ENCODE measurements around the gene TSPAN1.
A peak's percentile ranks its signal among the peaks of the same experiment; 100 is the strongest.

TSPAN1 gene

DNA sequence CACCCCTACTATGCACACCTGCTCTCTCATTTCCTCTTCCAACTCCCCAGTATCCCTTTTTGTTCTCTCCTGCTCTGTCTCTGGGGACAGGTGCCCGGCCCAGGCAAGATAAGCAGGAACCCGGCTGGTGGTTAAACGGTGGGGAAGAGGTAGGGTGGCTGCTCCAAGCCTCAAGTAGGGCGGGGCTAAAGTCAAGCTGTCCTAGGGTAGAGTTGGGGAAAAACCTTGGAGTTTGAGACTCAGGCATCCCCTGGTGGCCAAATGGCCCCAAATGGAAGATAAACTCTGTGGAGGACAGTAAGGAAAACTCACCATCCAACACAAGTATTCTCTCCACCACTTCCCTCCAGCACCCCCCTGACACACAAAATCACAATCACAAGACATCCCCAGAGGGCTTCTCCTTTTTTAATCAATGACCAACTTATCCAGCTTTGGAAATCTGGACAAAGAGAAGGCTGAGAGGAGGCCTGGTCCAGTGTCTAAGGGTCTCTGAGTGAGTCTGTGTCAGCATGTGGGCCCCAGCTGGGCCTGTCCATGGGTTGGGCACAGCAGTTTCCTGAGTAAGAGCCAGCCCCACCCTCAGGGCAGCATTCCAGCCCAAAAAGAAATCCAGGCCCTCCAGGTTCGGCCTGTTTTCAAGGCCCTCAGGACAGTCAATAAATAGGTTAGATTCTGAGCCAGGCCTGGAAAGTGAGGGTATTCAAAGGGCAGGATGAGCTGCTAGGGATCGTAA lies 13.6 kb downstream of the TSPAN1 start:
- DNase-seq: peak; percentile 19

- DNase-seq: no peak
Observed at GRCh38 chr1:46190539-46190938, 15.7 kb downstream of the TSPAN1 start.

DNA sequence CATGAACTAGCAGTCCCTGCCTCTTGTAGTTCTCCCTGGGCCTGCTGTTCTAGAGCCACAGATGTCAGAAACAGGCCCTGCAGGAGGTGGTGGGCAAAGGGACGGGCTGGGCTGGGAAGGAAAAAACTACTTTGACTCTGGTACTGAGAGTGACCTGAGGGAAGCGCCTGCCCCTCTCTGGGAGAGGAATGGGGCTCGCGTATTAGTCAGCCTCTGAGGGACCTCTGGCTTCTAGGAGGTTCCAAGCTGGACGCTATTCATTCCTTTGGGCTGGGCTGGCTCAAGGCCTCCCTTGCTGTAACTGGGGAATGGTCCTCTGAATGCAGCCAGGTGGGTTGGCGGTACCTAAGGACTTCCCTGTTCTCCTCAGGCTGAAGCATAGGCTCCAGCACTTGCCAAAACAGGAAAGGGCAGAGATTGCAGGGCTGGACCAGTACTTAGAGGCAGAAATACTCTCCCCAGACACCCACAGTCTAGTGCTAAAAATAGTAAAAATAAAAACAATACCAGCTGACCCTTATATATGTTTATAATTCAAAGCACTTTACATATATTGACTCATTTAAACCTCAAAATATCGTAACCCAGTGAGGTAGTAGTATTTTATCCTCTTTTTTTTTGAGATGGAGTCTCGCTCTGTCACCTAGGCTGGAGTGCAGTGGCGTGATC lies 16.3 kb downstream of the TSPAN1 start:
- no peak for DNase-seq

DNA sequence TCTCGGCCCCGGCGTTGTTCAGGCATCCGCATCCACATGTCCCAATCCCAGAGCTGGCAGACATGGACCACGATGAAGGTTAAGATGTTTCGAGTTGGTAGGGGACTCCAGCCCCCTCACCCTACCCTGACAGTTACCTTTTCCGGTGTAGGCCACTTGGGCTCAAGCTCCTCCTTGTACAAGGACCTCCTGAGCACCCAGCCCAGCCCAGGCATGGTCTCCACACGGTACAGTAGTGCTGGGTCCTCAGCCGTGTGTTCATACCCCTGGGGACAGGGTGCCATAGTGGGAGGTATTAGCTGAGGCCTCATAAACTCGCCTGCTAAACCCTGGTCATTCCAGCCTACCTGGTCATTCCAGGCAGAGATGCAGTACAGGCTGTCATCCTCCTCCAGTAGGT lies 17.3 kb downstream of the TSPAN1 start:
- DNase-seq: no peak

GRCh38 chr1:46193285-46193684 lies 18.4 kb downstream of the TSPAN1 start:
- DNase-seq: no peak

- no peak for DNase-seq
Observed at GRCh38 chr1:46193984-46194570, 19.2 kb downstream of the TSPAN1 start.

DNA sequence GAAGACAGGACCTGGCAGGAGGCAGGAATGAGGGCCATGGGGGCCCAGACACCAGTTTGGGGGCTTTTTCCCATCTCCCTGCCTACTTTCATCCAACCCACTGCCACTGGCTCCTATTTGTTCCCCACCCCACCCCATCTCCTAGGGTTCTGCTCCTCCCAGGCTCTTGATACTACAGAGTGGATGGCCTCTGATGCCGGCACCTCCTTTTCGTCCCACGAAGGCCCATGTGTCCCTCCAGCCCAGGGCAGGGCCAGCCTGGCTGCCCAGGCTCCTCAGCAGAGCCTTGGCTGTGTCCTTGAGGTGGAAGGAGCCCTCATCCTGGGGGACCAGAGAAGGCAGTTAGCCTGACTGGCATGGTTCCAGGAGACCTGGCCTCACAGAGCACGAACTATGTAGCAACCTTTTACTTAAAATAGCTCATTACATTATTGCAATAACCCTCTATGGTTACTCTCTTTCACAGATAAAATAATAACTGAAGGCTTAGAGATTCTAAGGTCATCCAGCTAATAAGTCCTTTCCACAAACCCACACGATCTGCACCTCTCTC lies 19.8 kb downstream of the TSPAN1 start:
- DNase-seq: no peak

DNA sequence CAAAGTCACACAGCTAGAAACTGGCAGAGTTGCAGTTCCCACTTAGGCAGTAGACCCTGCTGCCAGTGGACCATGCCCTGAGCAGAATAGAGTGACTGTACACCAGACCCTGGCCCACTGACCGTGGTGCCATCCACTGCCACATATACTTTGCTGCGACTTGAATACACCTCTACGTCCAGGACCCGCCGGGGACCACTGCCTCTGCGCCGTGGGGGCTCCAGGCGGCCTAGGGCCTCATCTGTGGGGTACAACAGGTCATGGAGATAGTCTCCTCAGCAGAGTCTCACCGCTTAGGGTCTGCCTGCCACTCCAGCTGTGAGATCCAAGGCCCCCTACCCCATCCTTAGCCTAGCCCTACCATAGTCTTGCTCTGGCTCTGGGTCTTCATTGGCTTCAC lies 21.7 kb downstream of the TSPAN1 start:
- DNase-seq: no peak

DNA sequence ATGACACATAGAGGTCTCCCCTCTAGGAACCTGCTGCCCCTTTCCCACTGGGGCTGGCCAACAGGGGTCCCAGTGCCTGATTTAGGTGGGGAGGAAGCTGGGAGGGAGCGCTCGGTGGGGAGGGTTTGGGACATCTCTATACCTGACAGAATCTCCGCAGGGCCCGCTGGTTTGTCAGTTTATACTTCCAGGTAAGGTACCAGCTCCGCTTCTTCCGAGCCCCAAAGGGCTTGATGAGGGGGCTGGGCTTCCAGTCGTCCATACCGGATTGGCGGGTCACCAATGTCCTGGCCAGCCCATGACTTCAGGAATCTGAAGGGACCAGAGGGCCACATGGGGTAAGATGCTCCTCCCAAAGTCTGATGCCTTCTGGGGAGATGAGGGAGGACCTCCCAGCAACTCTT lies 22.7 kb downstream of the TSPAN1 start:
- DNase-seq: no peak

DNA sequence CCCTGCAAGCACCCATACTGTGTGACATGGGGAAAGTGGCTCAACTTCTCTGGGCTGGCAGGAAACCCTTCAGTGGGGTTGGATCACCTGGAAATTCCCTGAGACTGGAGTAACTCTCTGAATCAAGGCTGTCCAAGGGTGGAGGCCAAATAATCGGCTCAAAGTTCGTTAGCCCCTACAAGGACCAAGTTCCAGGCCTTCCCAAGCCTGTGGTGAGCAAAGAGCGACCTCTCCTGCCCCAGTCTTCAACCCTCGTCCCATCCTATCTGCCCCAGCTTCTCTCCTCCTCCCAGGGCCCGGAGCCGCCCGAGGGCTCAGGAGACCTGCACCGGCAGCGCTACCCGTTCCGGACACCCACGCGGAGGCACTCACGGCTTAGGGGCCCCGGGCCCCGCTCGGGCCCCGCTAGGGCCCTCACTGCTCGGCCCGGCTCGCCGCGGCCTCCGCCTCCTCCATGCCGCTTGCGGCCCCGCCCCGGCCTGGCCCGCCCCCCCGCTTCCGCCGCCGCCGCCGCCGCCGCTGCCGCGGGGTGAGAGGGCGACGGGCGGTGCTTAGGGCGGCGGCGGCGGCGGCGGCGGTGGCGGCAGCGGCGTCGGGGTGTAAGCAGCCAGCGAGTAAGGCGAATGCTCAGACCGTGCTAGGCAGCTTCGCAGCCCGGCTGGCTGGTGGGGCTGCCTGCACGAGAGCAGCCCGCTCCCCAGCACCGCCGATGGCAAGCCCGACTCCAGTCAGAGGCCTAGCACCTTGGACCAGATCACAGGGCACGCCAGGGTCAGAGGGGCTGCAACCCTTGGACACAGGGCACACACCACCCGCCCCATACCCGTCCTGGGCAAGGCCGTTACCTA lies 23.3 kb downstream of the TSPAN1 start, which contains the start of gene POMGNT1:
Gene POMGNT1 (minus strand): TSS at position 471 of the 848 bp plus-strand sequence. CDS start 613 bp downstream, outside the sequence.
- peak; percentile 55 for DNase-seq

- DNase-seq: no peak
Observed at GRCh38 chr1:46199233-46199749, 24.4 kb downstream of the TSPAN1 start.

- no peak for DNase-seq
Observed at GRCh38 chr1:46203738-46204405, 29.0 kb downstream of the TSPAN1 start.

- peak; percentile 48 for DNase-seq
Observed at GRCh38 chr1:46204406-46204742, 29.5 kb downstream of the TSPAN1 start.

- DNase-seq: no peak
Observed at GRCh38 chr1:46205141-46205540, 30.3 kb downstream of the TSPAN1 start.

GRCh38 chr1:46205791-46206190 lies 30.9 kb downstream of the TSPAN1 start:
- no peak for DNase-seq

GRCh38 chr1:46206399-46206798 lies 31.5 kb downstream of the TSPAN1 start:
- no peak for DNase-seq

DNA sequence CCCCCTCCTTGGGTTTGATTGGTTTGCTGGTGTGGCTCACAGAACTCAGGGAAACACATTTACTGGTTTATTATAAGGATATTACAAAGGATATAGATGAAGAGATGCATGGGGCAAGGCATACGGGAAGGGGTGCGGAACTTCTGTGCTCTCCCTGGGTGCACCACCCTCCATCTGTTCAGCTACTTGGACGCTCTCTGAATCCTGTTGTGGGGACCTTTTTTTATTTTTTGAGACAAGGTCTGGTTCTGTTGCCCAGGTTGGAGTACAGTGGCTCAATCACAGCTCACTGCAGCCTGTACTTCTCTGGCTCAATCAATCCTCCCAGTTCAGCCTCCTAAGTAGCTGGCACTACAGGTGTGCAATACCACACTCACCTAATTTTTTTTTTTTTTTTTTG lies 35.7 kb downstream of the TSPAN1 start:
- peak; percentile 49 for DNase-seq

DNA sequence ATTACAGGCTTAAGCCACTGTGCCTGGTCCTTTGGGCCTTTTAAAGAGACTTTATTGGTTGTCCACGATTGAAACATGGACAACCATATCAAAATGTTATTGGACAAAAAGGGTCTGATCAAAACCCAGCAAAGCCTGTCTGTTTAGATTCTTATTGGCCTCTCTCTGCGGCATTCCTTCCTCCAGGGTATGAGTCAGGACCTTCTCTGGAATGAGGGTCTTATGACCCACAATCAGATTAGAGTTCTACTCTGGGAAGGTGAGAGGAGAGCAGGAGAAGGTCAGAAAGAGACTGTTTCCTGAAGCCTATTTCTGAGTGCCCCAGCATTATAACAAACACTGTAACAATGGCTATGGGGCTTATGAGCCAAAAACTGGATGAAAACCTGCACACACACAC lies 36.2 kb downstream of the TSPAN1 start:
- DNase-seq: no peak

- no peak for DNase-seq
Observed at GRCh38 chr1:46215504-46215903, 40.6 kb downstream of the TSPAN1 start.

DNA sequence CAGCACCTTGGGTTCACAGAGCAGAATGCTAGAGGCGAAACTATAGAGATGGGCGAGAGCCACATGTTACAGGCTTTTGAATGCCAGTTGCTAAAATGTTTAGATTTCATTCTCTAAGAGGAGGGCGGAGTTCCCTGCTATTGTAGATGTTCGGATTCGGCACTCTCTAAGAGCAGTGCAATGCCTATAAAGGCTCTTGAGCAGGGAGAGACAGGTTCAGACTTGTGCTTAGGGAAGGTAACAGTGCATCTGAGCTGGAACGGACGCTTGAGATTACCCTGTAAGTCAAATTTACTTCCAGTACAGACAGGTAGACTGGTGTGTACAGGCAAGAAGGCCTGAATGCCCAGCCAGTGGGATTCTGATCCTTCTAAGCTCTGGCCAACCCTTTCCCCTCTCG lies 43.6 kb downstream of the TSPAN1 start:
- peak; percentile 78 for DNase-seq

DNA sequence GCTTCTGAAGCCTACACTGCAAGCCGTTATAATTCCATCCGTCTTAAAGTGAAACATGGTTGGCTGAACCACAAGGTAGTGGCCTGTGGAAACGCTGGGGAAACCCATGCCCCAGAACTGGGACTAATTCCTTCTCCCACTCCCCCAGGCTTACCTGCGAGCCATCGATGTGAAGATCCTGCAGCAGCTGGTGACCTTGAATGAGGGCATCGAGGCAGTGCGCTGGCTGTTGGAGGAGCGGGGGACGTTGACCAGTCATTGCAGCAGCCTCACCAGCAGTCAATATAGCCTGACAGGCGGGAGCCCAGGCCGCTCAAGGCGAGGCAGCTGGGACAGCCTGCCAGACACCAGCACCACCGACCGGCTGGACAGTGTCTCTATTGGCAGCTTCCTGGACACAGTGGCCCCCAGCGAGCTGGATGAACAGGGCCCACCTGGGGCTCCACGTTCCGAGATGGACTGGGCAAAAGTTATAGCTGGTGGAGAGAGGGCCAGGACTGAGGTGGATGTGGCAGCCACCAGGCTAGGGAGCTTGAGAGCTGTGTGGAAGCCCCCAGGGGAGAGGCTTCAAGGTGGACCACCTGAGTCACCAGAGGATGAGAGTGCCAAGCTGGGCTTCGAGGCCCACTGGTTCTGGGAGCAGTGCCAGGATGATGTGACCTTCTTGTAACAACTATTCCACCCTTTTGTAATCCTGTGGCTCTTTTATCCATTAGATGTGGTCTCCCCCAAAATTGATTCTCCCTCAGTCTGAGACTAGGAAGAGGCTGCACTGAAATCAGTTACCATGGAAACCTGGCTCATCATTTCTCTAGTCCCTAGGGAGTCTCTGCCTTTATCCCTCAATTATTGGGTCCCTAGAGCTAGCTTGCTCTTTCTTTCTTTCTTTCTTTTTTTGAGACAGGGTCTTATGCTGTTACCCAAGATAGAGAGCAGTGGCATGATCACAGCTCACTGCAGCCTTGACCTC lies 44.9 kb downstream of the TSPAN1 start:
- DNase-seq: peak; percentile 16

Data from NCI-H2171 treated with DMSO at 0.1 percent for 48 hours (cell line).